GM23338 (cell line): Measurements from ENCODE around the gene EML2. TPM values are rescaled to one million over a fixed set of nuclear protein-coding genes. Genes with fewer than 3 reads are reported as not detected.

Source experiments
- ATAC-seq: fragments of 200-7000 bp; cut with Tn5 transposase; 3 replicates; pipeline ENCODE4 v1.9.1; 2020
- DNase-seq: peaks from one replicate; pipeline ENCODE4 v3.0.0-alpha.2; 2015; ENCODE audit warnings: low spot score
- H2AFZ ChIP-seq: fragments of 200-600 bp; sonication (generic); 2 replicates; pipeline ENCODE4 v1.8.0; 2016; ENCODE audit warnings: antibody characterized with exemption, mild to moderate bottlenecking, moderate library complexity
- H3F3A ChIP-seq: fragments of 200-600 bp; sonication (generic); replicated peaks from 2 replicates; pipeline ENCODE4 v1.8.0; 2017; ENCODE audit warnings: antibody characterized with exemption, mixed run types, low read depth
- H3K27ac ChIP-seq: fragments of 200-600 bp; sonication (generic); 2 replicates; pipeline ENCODE4 v1.6.1; 2016; ENCODE audit warnings: low read depth
- H3K27me3 ChIP-seq: fragments of 200-600 bp; sonication (generic); 2 replicates; pipeline ENCODE4 v1.8.0; 2016; ENCODE audit warnings: mild to moderate bottlenecking, mixed run types, moderate library complexity; ENCODE audit not compliant: insufficient read depth
- H3K36me3 ChIP-seq: fragments of 200-600 bp; sonication (generic); 2 replicates; pipeline ENCODE4 v1.8.0; 2016; ENCODE audit warnings: mild to moderate bottlenecking; ENCODE audit not compliant: insufficient read depth
- H3K4me1 ChIP-seq: fragments of 200-600 bp; sonication (generic); 2 replicates; pipeline ENCODE4 v1.8.0; 2016; ENCODE audit warnings: mild to moderate bottlenecking, moderate library complexity; ENCODE audit not compliant: insufficient read depth
- H3K4me2 ChIP-seq: fragments of 200-600 bp; sonication (generic); 2 replicates; pipeline ENCODE4 v1.7.1; 2017; ENCODE audit warnings: mixed run types
- H3K4me3 ChIP-seq: fragments of 200-600 bp; sonication (generic); 2 replicates; pipeline ENCODE4 v1.6.1; 2016; ENCODE audit warnings: mixed run types
- H3K79me2 ChIP-seq: fragments of 200-600 bp; sonication (generic); replicated peaks from 2 replicates; pipeline ENCODE4 v1.8.0; 2017; ENCODE audit warnings: mild to moderate bottlenecking; ENCODE audit not compliant: insufficient read depth
- H3K9me2 ChIP-seq: fragments of 200-600 bp; sonication (generic); 2 replicates; pipeline ENCODE4 v1.8.0; 2017; ENCODE audit not compliant: insufficient read depth
- H4K20me1 ChIP-seq: fragments of 200-600 bp; sonication (generic); replicated peaks from 2 replicates; pipeline ENCODE4 v1.8.0; 2017; ENCODE audit warnings: mild to moderate bottlenecking; ENCODE audit not compliant: insufficient read depth
- H3K27ac Mint-ChIP-seq: 2 replicates; pipeline ENCODE4 v1.8.0; 2020; ENCODE audit warnings: inconsistent platforms, mild to moderate bottlenecking, moderate library complexity, mixed read lengths
- H3K27me3 Mint-ChIP-seq: 3 replicates; pipeline ENCODE4 v1.8.0; 2022; ENCODE audit warnings: low read depth, mild to moderate bottlenecking, moderate library complexity, mixed read lengths, inconsistent platforms; ENCODE audit not compliant: insufficient read depth, poor library complexity
- H3K36me3 Mint-ChIP-seq: 3 replicates; pipeline ENCODE4 v1.8.0; 2021; ENCODE audit warnings: low read depth, mild to moderate bottlenecking, inconsistent platforms, moderate library complexity, mixed read lengths
- H3K4me1 Mint-ChIP-seq: 3 replicates; pipeline ENCODE4 v1.8.0; 2020; ENCODE audit warnings: mild to moderate bottlenecking, inconsistent platforms, mixed read lengths
- H3K4me3 Mint-ChIP-seq: 3 replicates; pipeline ENCODE4 v1.8.0; 2021; ENCODE audit warnings: moderate library complexity, mild to moderate bottlenecking, inconsistent platforms, mixed read lengths
- H3K9me3 Mint-ChIP-seq: 3 replicates; pipeline ENCODE4 v1.8.0; 2020; ENCODE audit warnings: moderate library complexity, mild to moderate bottlenecking, inconsistent platforms, mixed read lengths
- CREB1 ChIP-seq: fragments of 250-450 bp; sonication (Bioruptor Pico); IDR thresholded peaks from 2 replicates; pipeline ENCODE4 v1.5.0; 2020; ENCODE audit warnings: low read depth, mild to moderate bottlenecking, moderate library complexity
- EZH2 ChIP-seq: fragments of 200-600 bp; sonication (generic); IDR thresholded peaks from one replicate; pipeline ENCODE4 v1.8.0; 2017; ENCODE audit warnings: antibody characterized with exemption, mild to moderate bottlenecking, low read depth; ENCODE audit not compliant: unreplicated experiment
- JUNB ChIP-seq: IDR thresholded peaks from one replicate; pipeline ENCODE4 v1.6.1; 2016; ENCODE audit warnings: antibody characterized with exemption; ENCODE audit not compliant: unreplicated experiment
- POLR2AphosphoS5 ChIP-seq: IDR thresholded peaks from 2 replicates; pipeline ENCODE4 v1.6.1; 2016; ENCODE audit warnings: antibody characterized with exemption, low read depth
- ZNF114 ChIP-seq: fragments of 250-450 bp; sonication (Bioruptor Pico); IDR thresholded peaks from 2 replicates; pipeline ENCODE4 v1.5.0; 2020; ENCODE audit warnings: mild to moderate bottlenecking, moderate library complexity
- ZNF331 ChIP-seq: fragments of 250-450 bp; sonication (Bioruptor Pico); IDR thresholded peaks from 2 replicates; pipeline ENCODE4 v1.5.0; 2020; ENCODE audit warnings: low read depth, mild to moderate bottlenecking, moderate library complexity
- ZNF462 ChIP-seq: fragments of 250-450 bp; sonication (Bioruptor Pico); IDR thresholded peaks from 2 replicates; pipeline ENCODE4 v1.5.0; 2020; ENCODE audit warnings: mild to moderate bottlenecking, moderate library complexity
- polyA plus RNA-seq: library from polyadenylated mRNA; unstranded; fragments of >200 nt; fragmentation: Nextera tagmentation; extraction: Ambion mirVana; gene quantifications from 2 replicates; pipeline ENCODE4 v1.2.1, GENCODE V29; 2016
- total RNA-seq: library from RNA; depleted of rRNA; stranded (reverse); fragments of >200 nt; shearing (Covaris generic); gene quantifications from 2 replicates; pipeline ENCODE4 v1.2.3, GENCODE V29; 2014

The EML2 gene
- total and polyA plus RNA-seq, 2 experiments from 2014 or later, result 7.1 to 33.9 TPM

GRCh38 chr19:45613926-45614725 lies 25.1 kb downstream of the EML2 start:
- H3K36me3 Mint-ChIP-seq, result peaks cover 37% of the 10 kb centered on the region
- H3K27ac Mint-ChIP-seq, result no peak overlapping the region
- Histone ChIP-seq H3K27ac (no peak overlapping the region), H3F3A (0 out of 2 replicates have a peak, but pooled peaks cover 4% of the 10 kb centered on the region), H3K27me3 (no peaks in the 10 kb centered on the region), H3K36me3 (no peaks in the 10 kb centered on the region), H3K79me2 (no peaks in the 10 kb centered on the region), H3K4me1 (peaks cover 5% of the 10 kb centered on the region; the same call in 1 of the 2 replicates), H3K4me3 (no peak overlapping the region), H3K4me2 (no peak overlapping the region), H4K20me1 (no peaks in the 10 kb centered on the region), H2AFZ (no peak overlapping the region), H3K9me2 (no peaks in the 10 kb centered on the region)
- H3K4me3 Mint-ChIP-seq, result peak overlapping the region; percentile 42
- H3K4me1 Mint-ChIP-seq, result peaks cover 11% of the 10 kb centered on the region
- H3K9me3 Mint-ChIP-seq, result peaks cover under 1% of the 10 kb centered on the region; the same call in 1 of the 3 replicates
- TF ChIP-seq ZNF331 (CRISPR knock-in tag) (no peak), CREB1 (CRISPR knock-in tag) (no peak), POLR2AphosphoS5 (no peak), EZH2 (no peak), ZNF462 (CRISPR knock-in tag) (no peak), JUNB (no peak), ZNF114 (CRISPR knock-in tag) (no peak)
- no peak for DNase-seq
- peaks cover 11% of the 10 kb centered on the region for H3K27me3 Mint-ChIP-seq
- no peak for ATAC-seq
